Measurements from ENCODE around the gene FCMR. TPM values are rescaled to one million over a fixed set of nuclear protein-coding genes. Genes with fewer than 3 reads are reported as not detected.

FCMR gene
- total and polyA plus RNA-seq, 9 of the 15 experiments (the other 6 are each of a cell fraction or from before 2014, with no cell fraction given): 0.11 to 0.82 (median 0.20) TPM; not detected in 5

GRCh38 chr1:206859082-206859521 lies 62.6 kb downstream of the FCMR start (continued):
- TF ChIP-seq, protein P1, sequence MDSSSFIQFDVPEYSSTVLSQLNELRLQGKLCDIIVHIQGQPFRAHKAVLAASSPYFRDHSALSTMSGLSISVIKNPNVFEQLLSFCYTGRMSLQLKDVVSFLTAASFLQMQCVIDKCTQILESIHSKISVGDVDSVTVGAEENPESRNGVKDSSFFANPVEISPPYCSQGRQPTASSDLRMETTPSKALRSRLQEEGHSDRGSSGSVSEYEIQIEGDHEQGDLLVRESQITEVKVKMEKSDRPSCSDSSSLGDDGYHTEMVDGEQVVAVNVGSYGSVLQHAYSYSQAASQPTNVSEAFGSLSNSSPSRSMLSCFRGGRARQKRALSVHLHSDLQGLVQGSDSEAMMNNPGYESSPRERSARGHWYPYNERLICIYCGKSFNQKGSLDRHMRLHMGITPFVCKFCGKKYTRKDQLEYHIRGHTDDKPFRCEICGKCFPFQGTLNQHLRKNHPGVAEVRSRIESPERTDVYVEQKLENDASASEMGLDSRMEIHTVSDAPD (CRISPR knock-in tag; IDR thresholded peaks at IDR 0.05): no peak
- TF ChIP-seq ELF4 (CRISPR knock-in tag; IDR thresholded peaks at IDR 0.05) (no peak), ZNF354B (CRISPR knock-in tag; IDR thresholded peaks at IDR 0.05) (no peak), NUFIP1 (IDR thresholded peaks at IDR 0.05; ENCODE audit: partially characterized antibody) (no peak), SMARCE1 (IDR thresholded peaks at IDR 0.05) (no peak), HDAC2 (IDR thresholded peaks at IDR 0.05) (no peak), ZNF263 (CRISPR knock-in tag; IDR thresholded peaks at IDR 0.05; ENCODE audit: borderline replicate concordance) (no peak), MTF1 (CRISPR knock-in tag; IDR thresholded peaks at IDR 0.05; ENCODE audit: borderline replicate concordance) (no peak), ZNF551 (CRISPR knock-in tag; IDR thresholded peaks at IDR 0.05) (no peak), PHTF2 (CRISPR knock-in tag; IDR thresholded peaks at IDR 0.05) (no peak), ATF7 (IDR thresholded peaks at IDR 0.05) (peak; percentile 47; the same call in 1 of the 2 replicates), MAFG (tag; conservative IDR thresholded peaks at IDR 0.05) (no peak), ASH1L (IDR thresholded peaks at IDR 0.05; ENCODE audit: borderline replicate concordance, low read depth, partially characterized antibody) (no peak), PHF20 (IDR thresholded peaks at IDR 0.05; ENCODE audit: partially characterized antibody) (no peak), CREB1 (IDR thresholded peaks at IDR 0.05) (no peak), CREB1 (CRISPR knock-in tag; IDR thresholded peaks at IDR 0.05) (no peak), ATF3 (IDR thresholded peaks at IDR 0.05) (peak; percentile 70), ATF3 (CRISPR knock-in tag; conservative IDR thresholded peaks at IDR 0.05) (no peak), ZNF764 (CRISPR knock-in tag; IDR thresholded peaks at IDR 0.05; ENCODE audit: low read depth) (no peak), ZNF174 (CRISPR knock-in tag; IDR thresholded peaks at IDR 0.05) (no peak), CBFB (CRISPR knock-in tag; IDR thresholded peaks at IDR 0.05) (no peak), BMI1 (IDR thresholded peaks at IDR 0.05; ENCODE audit: low read length) (no peak), ZNF696 (CRISPR knock-in tag; conservative IDR thresholded peaks at IDR 0.05) (no peak), ELF1 (tag; IDR thresholded peaks at IDR 0.05) (no peak)
- TF ChIP-seq, protein P2, sequence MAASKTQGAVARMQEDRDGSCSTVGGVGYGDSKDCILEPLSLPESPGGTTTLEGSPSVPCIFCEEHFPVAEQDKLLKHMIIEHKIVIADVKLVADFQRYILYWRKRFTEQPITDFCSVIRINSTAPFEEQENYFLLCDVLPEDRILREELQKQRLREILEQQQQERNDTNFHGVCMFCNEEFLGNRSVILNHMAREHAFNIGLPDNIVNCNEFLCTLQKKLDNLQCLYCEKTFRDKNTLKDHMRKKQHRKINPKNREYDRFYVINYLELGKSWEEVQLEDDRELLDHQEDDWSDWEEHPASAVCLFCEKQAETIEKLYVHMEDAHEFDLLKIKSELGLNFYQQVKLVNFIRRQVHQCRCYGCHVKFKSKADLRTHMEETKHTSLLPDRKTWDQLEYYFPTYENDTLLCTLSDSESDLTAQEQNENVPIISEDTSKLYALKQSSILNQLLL (CRISPR knock-in tag; IDR thresholded peaks at IDR 0.05; ENCODE audit: borderline replicate concordance): no peak
- TF ChIP-seq, protein P3, sequence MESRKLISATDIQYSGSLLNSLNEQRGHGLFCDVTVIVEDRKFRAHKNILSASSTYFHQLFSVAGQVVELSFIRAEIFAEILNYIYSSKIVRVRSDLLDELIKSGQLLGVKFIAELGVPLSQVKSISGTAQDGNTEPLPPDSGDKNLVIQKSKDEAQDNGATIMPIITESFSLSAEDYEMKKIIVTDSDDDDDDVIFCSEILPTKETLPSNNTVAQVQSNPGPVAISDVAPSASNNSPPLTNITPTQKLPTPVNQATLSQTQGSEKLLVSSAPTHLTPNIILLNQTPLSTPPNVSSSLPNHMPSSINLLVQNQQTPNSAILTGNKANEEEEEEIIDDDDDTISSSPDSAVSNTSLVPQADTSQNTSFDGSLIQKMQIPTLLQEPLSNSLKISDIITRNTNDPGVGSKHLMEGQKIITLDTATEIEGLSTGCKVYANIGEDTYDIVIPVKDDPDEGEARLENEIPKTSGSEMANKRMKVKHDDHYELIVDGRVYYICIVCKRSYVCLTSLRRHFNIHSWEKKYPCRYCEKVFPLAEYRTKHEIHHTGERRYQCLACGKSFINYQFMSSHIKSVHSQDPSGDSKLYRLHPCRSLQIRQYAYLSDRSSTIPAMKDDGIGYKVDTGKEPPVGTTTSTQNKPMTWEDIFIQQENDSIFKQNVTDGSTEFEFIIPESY (CRISPR knock-in tag; IDR thresholded peaks at IDR 0.05): no peak
- TF ChIP-seq, protein P4, sequence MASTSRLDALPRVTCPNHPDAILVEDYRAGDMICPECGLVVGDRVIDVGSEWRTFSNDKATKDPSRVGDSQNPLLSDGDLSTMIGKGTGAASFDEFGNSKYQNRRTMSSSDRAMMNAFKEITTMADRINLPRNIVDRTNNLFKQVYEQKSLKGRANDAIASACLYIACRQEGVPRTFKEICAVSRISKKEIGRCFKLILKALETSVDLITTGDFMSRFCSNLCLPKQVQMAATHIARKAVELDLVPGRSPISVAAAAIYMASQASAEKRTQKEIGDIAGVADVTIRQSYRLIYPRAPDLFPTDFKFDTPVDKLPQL (IDR thresholded peaks at IDR 0.05; ENCODE audit: extremely low read depth, insufficient read length): no peak

Data from K562 (cell line).